Measurements from ENCODE around the gene SSC5D. TPM values are rescaled to one million over a fixed set of nuclear protein-coding genes. Genes with fewer than 3 reads are reported as not detected.

SSC5D gene
- total RNA-seq, 1 experiment from 2014 or later: 3.2 TPM

DNA sequence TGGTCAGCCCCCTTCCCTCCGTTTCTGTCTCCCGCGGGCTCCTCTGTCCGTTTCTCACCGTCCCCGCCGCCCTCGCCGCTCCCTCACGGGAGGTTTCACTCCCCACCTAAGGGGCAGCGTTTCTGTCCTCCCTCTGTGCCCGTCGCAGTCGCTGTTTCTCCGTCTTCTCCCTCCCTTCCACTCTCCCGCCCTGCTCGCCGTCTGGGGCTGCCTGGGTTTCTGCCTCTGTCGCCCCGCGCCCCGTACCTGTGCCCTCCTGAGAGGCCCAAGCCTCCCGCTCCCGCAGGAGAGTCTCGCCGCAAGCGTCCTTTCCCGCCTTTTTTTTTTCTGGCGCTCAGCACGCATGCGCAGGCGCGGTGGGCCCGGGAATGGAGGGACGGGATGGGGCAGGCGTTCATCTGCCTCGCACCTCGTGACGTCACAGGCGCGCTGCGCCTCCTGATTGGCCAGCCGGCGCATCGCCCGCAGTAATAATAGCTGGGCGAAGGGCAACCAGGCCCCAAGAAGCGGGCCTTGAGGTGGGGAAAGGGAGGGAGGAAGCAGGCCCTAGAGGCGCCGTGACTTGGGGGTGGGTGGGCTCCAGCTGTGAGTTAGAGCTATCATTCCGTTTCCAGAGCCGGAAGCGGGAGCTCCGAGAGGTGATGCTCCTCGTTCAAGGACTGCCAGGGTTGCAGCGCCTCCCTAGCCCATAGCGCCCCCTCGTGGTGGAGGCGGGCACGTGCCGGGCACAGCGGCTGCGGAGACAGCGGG, 15.4 kb downstream of the SSC5D start:
- no peak overlapping the region for H3K9ac ChIP-seq (ENCODE audit: extremely low read depth, insufficient read length, low read length)
- H3K79me1 ChIP-seq (ENCODE audit: insufficient read depth, low read depth, low read length, poor library complexity, severe bottlenecking): no peaks in the 10 kb centered on the region
- TF ChIP-seq, protein P1, sequence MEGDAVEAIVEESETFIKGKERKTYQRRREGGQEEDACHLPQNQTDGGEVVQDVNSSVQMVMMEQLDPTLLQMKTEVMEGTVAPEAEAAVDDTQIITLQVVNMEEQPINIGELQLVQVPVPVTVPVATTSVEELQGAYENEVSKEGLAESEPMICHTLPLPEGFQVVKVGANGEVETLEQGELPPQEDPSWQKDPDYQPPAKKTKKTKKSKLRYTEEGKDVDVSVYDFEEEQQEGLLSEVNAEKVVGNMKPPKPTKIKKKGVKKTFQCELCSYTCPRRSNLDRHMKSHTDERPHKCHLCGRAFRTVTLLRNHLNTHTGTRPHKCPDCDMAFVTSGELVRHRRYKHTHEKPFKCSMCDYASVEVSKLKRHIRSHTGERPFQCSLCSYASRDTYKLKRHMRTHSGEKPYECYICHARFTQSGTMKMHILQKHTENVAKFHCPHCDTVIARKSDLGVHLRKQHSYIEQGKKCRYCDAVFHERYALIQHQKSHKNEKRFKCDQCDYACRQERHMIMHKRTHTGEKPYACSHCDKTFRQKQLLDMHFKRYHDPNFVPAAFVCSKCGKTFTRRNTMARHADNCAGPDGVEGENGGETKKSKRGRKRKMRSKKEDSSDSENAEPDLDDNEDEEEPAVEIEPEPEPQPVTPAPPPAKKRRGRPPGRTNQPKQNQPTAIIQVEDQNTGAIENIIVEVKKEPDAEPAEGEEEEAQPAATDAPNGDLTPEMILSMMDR (conservative IDR thresholded peaks at IDR 0.05): peak; percentile 99
- H4K20me1 ChIP-seq (ENCODE audit: control insufficient read depth, insufficient read depth, insufficient read length): no peaks in the 10 kb centered on the region
- no peak overlapping the region for H3K4ac ChIP-seq (ENCODE audit: low read depth, low read length)
- WGBS (ENCODE audit: extremely low coverage, insufficient read length, low lambda C conversion rate): no CpG with 5 or more reads among the region's 64 CpGs
- no peak overlapping the region for H3K18ac ChIP-seq (ENCODE audit: insufficient read length, low read depth, low read length)
- H3K23me2 ChIP-seq (ENCODE audit: insufficient read length, low read depth, low read length, poor library complexity, severe bottlenecking): no peaks in the 10 kb centered on the region
- DNase-seq: peak; percentile 94
- H3K79me2 ChIP-seq (ENCODE audit: insufficient read depth, low read length): no peaks in the 10 kb centered on the region
- H3K9me3 ChIP-seq (ENCODE audit: control insufficient read depth, low read depth, low read length): no peaks in the 10 kb centered on the region
- no peak overlapping the region for H2BK12ac ChIP-seq (ENCODE audit: insufficient read length, low read depth, low read length)
- H2BK15ac ChIP-seq (ENCODE audit: low read depth, low read length): no peak overlapping the region
- H2BK120ac ChIP-seq (ENCODE audit: low read depth, low read length, poor library complexity, severe bottlenecking): no peak overlapping the region
- H2BK5ac ChIP-seq (ENCODE audit: insufficient read length, low read length): no peak overlapping the region
- peak overlapping the region; percentile 30 to 48; a peak in 4 of 5 replicates for H3K4me3 Mint-ChIP-seq
- no peak overlapping the region for H3T11ph ChIP-seq (ENCODE audit: low read length)
- no peak overlapping the region for H2AK5ac ChIP-seq (ENCODE audit: insufficient read length, low read length)
- H4K91ac ChIP-seq (ENCODE audit: insufficient read length, low read depth, low read length): no peak overlapping the region
- H3K4me2 ChIP-seq (ENCODE audit: insufficient read depth, insufficient read length, low read length): peak overlapping the region; percentile 0
- peaks cover 5% of the 10 kb centered on the region for H3K27me3 ChIP-seq (ENCODE audit: insufficient read depth, low read length)
- H3K23ac ChIP-seq (ENCODE audit: insufficient read length, low read depth, low read length): no peak overlapping the region
- no peak overlapping the region for H3K14ac ChIP-seq (ENCODE audit: insufficient read depth, low read length)
- H3K36me3 Mint-ChIP-seq (ENCODE audit: insufficient read depth in 1 of 3, low read depth in 3 of 3): peaks cover 3 to 8% (median 7%) of the 10 kb centered on the region in 3 experiments
- no peak overlapping the region for H3K27ac ChIP-seq (ENCODE audit: insufficient read length, low read depth, low read length)
- no peak overlapping the region for H4K8ac ChIP-seq (replicated peaks; ENCODE audit: insufficient read length, low read depth, low read length)
- no peaks in the 10 kb centered on the region for H3K4me1 ChIP-seq (ENCODE audit: insufficient read depth, low read length)
- no peak overlapping the region for H2AFZ ChIP-seq (ENCODE audit: low read length)
- H3K4me1 Mint-ChIP-seq: 0 out of 4 replicates have a peak, but pooled peaks cover 0 to 2% of the 10 kb centered on the region in 2 experiments
- no peak overlapping the region for H3K27ac Mint-ChIP-seq
- no peak overlapping the region for H2BK20ac ChIP-seq (ENCODE audit: low read depth, low read length, poor library complexity, severe bottlenecking)
- no peak overlapping the region for H3K56ac ChIP-seq (ENCODE audit: insufficient read length, low read depth, low read length)
- H3K9me3 Mint-ChIP-seq: peaks cover 11 to 19% of the 10 kb centered on the region in 2 experiments
- H3K27me3 Mint-ChIP-seq (ENCODE audit: low read depth): peaks cover 71% of the 10 kb centered on the region
- H4K5ac ChIP-seq (ENCODE audit: insufficient read length, low read depth, low read length): no peak overlapping the region

Data from H9 (cell line).